Skeletal muscle satellite cell (primary cell): Measurements from ENCODE around the gene TRAF3.

Experiments used
- H3K27me3 ChIP-seq: 2 replicates; pipeline ENCODE4 v1.7.0; 2013; ENCODE audit warnings: low read length; ENCODE audit not compliant: control insufficient read depth, insufficient read depth
- H3K36me3 ChIP-seq: 2 replicates; pipeline ENCODE4 v1.7.0; 2013; ENCODE audit warnings: mild to moderate bottlenecking, control low read depth, low read length; ENCODE audit not compliant: insufficient read depth
- H3K4me1 ChIP-seq: 2 replicates; pipeline ENCODE4 v1.7.0; 2013; ENCODE audit warnings: low read length; ENCODE audit not compliant: control insufficient read depth, insufficient read depth
- H3K4me2 ChIP-seq: 2 replicates; pipeline ENCODE4 v1.7.0; 2013; ENCODE audit warnings: mild to moderate bottlenecking, low read length
- H3K4me3 ChIP-seq: 2 replicates; pipeline ENCODE4 v1.7.0; 2013; ENCODE audit warnings: low read length
- H3K9ac ChIP-seq: 2 replicates; pipeline ENCODE4 v1.7.0; 2013; ENCODE audit warnings: mild to moderate bottlenecking, low read depth, low read length, moderate library complexity
- H3K9me3 ChIP-seq: replicated peaks from 2 replicates; pipeline ENCODE4 v1.7.0; 2013; ENCODE audit warnings: mild to moderate bottlenecking, control low read depth, low read length

Gene TRAF3

DNA sequence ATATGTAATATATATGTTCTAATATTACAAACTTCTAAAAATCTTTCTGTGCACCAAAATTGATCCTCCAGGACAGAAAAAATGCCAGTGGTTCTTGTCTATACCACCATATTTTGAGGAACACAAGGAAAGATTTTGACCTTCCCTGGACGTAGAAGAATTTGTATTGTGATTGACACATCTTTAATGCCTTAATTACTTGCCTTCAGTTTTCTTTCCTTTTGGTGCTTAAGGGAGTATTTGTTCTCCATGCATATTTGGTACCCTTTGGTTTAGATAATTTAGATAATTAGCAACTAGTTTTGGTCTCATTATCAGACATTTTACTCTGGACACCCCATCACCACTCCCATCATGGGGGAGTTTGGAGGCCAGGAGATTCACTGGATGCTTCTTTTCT is 27.6 kb downstream of the TRAF3 start:
- no peak overlapping the region for H3K4me3 ChIP-seq
- H3K4me1 ChIP-seq: peaks cover 10% of the 10 kb centered on the region
- no peaks in the 10 kb centered on the region for H3K9me3 ChIP-seq
- no peak overlapping the region for H3K4me2 ChIP-seq
- H3K36me3 ChIP-seq: no peaks in the 10 kb centered on the region
- no peaks in the 10 kb centered on the region for H3K27me3 ChIP-seq
- no peak overlapping the region for H3K9ac ChIP-seq

GRCh38 chr14:102805371-102805891 is 28.2 kb downstream of the TRAF3 start:
- no peak overlapping the region for H3K9ac ChIP-seq
- no peaks in the 10 kb centered on the region for H3K9me3 ChIP-seq
- H3K4me1 ChIP-seq: peaks cover 4% of the 10 kb centered on the region
- no peaks in the 10 kb centered on the region for H3K27me3 ChIP-seq
- no peak overlapping the region for H3K4me2 ChIP-seq
- H3K36me3 ChIP-seq: no peaks in the 10 kb centered on the region
- no peak overlapping the region for H3K4me3 ChIP-seq

- no peaks in the 10 kb centered on the region for H3K36me3 ChIP-seq
- no peak overlapping the region for H3K4me2 ChIP-seq
- no peak overlapping the region for H3K9ac ChIP-seq
- H3K4me1 ChIP-seq: peaks cover 4% of the 10 kb centered on the region
- no peaks in the 10 kb centered on the region for H3K9me3 ChIP-seq
- H3K4me3 ChIP-seq: no peak overlapping the region
- H3K27me3 ChIP-seq: no peaks in the 10 kb centered on the region
These were observed 28.7 kb downstream of the TRAF3 start for GRCh38 chr14:102805941-102806340.

DNA sequence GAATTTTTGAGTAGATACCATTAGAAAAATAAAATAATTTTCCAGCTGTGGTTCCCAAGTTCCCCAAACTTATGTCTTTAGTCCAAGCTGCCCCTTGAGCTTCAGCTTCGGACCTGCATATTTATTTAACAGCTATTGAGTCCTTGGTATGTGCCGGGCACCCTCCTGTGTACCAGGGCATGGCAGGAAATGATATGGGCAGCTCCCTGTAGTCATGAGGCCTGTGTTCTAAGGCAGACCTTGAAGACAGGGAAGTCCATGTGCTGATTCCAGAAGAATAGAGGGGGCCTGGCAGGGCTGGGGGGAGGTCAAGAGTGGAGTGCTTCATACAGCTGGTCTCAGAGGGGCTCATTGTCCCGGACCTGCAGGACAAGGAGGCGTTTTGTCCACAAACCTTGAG is 29.2 kb downstream of the TRAF3 start:
- Histone ChIP-seq H3K9me3 (no peaks in the 10 kb centered on the region), H3K4me2 (no peak overlapping the region), H3K4me3 (no peak overlapping the region), H3K36me3 (no peaks in the 10 kb centered on the region), H3K27me3 (no peaks in the 10 kb centered on the region), H3K4me1 (peaks cover 4% of the 10 kb centered on the region), H3K9ac (no peak overlapping the region)

GRCh38 chr14:102807013-102807406 is 29.8 kb downstream of the TRAF3 start:
- no peak overlapping the region for H3K9ac ChIP-seq
- H3K36me3 ChIP-seq: no peaks in the 10 kb centered on the region
- H3K9me3 ChIP-seq: no peaks in the 10 kb centered on the region
- no peak overlapping the region for H3K4me3 ChIP-seq
- no peak overlapping the region for H3K4me2 ChIP-seq
- H3K4me1 ChIP-seq: peaks cover 4% of the 10 kb centered on the region
- H3K27me3 ChIP-seq: no peaks in the 10 kb centered on the region

DNA sequence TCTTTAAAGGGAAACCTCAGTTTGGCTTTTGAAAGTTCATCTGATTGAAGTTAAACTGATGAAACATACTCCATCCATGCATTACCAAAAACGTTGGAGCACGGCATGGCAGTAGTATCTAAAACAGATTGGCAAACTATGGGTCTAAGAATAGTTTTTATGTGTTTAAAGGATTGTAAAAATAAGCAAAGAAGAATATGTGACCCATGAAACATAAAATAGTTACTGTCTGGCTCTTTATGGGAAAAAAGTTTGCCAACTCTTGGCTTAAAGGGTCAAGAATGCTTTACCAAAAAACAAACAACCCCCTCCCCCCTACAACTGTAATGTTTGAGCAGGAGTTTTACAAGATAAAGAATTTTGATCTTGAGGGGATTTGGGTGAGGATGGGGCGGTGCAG is 32.6 kb downstream of the TRAF3 start:
- Histone ChIP-seq H3K36me3 (no peaks in the 10 kb centered on the region), H3K4me2 (no peak overlapping the region), H3K9ac (no peak overlapping the region), H3K27me3 (no peaks in the 10 kb centered on the region), H3K4me3 (no peak overlapping the region), H3K4me1 (peaks cover 4% of the 10 kb centered on the region), H3K9me3 (no peaks in the 10 kb centered on the region)

GRCh38 chr14:102810523-102810922 is 33.3 kb downstream of the TRAF3 start:
- Histone ChIP-seq H3K9me3 (no peaks in the 10 kb centered on the region), H3K4me3 (no peak overlapping the region), H3K27me3 (no peaks in the 10 kb centered on the region), H3K36me3 (no peaks in the 10 kb centered on the region), H3K4me2 (no peak overlapping the region), H3K4me1 (peaks cover under 1% of the 10 kb centered on the region), H3K9ac (no peak overlapping the region)

GRCh38 chr14:102811254-102811963 is 34.2 kb downstream of the TRAF3 start:
- Histone ChIP-seq H3K4me2 (no peak overlapping the region), H3K9ac (no peak overlapping the region), H3K4me1 (no peaks in the 10 kb centered on the region), H3K9me3 (no peaks in the 10 kb centered on the region), H3K27me3 (no peaks in the 10 kb centered on the region), H3K4me3 (no peak overlapping the region), H3K36me3 (no peaks in the 10 kb centered on the region)

DNA sequence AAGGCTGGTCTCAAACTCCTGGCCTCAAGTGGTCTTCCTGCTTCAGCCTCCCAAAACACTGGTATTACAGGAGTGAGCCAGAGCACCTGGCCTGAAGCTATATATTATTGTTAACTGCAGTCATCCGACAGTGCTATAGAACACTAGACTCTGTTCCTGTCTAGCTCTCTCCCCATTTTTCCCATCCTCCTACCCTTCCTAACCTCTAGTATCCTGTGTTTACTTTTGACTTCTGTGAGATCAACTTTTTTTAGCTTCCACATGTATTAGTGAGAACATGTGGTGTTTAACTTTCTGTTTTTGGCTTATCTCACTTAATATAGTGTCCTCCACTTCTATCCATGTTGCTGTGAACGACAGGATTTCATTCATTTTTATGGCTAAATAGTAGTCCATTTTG is 34.7 kb downstream of the TRAF3 start:
- H3K4me2 ChIP-seq: no peak overlapping the region
- H3K9me3 ChIP-seq: no peaks in the 10 kb centered on the region
- no peak overlapping the region for H3K9ac ChIP-seq
- H3K4me3 ChIP-seq: no peak overlapping the region
- H3K4me1 ChIP-seq: no peaks in the 10 kb centered on the region
- H3K27me3 ChIP-seq: no peaks in the 10 kb centered on the region
- H3K36me3 ChIP-seq: no peaks in the 10 kb centered on the region

GRCh38 chr14:102813691-102814090 is 36.4 kb downstream of the TRAF3 start:
- Histone ChIP-seq H3K4me2 (no peak overlapping the region), H3K36me3 (no peaks in the 10 kb centered on the region), H3K9ac (no peak overlapping the region), H3K27me3 (no peaks in the 10 kb centered on the region), H3K4me3 (no peak overlapping the region), H3K9me3 (no peaks in the 10 kb centered on the region), H3K4me1 (no peaks in the 10 kb centered on the region)

DNA sequence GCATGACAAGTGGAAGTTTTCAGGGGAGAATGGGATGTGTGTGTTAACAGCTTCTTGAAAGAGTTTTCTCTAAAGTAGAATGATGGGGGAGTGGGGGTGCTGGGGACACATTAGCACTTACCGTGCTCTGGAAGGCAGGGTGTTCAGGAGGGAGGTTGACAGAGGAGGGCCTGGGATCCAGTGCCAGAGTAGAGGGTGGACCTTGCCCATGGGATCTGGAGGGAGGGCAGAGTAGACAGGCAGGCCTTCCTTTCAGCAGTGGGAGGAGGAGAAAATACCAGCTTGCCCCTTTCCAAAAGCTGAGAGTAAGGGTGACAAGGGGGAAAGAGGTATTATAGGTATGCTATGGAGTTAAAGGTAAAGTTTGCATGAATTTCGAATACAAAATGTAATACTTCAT is 40.1 kb downstream of the TRAF3 start:
- no peaks in the 10 kb centered on the region for H3K27me3 ChIP-seq
- no peaks in the 10 kb centered on the region for H3K4me1 ChIP-seq
- H3K4me3 ChIP-seq: no peak overlapping the region
- no peak overlapping the region for H3K9ac ChIP-seq
- H3K9me3 ChIP-seq: no peaks in the 10 kb centered on the region
- no peaks in the 10 kb centered on the region for H3K36me3 ChIP-seq
- no peak overlapping the region for H3K4me2 ChIP-seq
